Fibroblast of mammary gland (primary cell): ENCODE results near the gene CSNK2B.

Source experiments
- DNase-seq: peaks from one replicate; pipeline ENCODE4 v3.0.0-alpha.2; 2010; ENCODE audit warnings: low read depth
- H3K4me3 ChIP-seq: 2 replicates; pipeline ENCODE4 v1.5.1; 2011; ENCODE audit warnings: low read depth, mild to moderate bottlenecking, low read length, moderate library complexity; ENCODE audit not compliant: control insufficient read depth
- TF ChIP-seq, protein P1 (sequence below): conservative IDR thresholded peaks from 2 replicates; pipeline ENCODE4 v1.5.1; 2011; ENCODE audit warnings: low read depth, low read length, inconsistent platforms; ENCODE audit not compliant: control insufficient read depth, insufficient read depth

The CSNK2B gene

GRCh38 chr6:31622684-31623091, 43.2 kb upstream of the CSNK2B start:
- peak overlapping the region; percentile 97 for H3K4me3 ChIP-seq

DNA sequence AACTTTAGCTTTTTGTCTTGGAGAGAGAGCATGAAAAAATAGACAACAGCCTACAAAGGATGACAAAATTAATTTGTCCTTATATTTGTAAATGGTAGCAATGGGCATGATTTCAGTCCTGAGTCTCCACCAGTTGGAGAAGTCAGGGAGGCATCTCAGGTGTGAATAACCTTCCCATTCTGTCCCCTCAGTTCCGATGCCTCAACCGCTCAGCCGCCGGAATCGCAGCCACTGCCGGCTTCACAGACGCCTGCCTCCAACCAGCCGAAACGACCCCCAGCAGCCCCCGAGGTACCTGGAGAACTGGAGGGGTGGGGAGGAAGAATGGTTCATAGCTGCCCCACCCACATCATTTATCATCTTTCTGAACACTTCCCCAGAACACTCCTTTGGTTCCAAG, 41.8 kb upstream of the CSNK2B start:
- no peak overlapping the region for H3K4me3 ChIP-seq
- TF ChIP-seq, protein P1, sequence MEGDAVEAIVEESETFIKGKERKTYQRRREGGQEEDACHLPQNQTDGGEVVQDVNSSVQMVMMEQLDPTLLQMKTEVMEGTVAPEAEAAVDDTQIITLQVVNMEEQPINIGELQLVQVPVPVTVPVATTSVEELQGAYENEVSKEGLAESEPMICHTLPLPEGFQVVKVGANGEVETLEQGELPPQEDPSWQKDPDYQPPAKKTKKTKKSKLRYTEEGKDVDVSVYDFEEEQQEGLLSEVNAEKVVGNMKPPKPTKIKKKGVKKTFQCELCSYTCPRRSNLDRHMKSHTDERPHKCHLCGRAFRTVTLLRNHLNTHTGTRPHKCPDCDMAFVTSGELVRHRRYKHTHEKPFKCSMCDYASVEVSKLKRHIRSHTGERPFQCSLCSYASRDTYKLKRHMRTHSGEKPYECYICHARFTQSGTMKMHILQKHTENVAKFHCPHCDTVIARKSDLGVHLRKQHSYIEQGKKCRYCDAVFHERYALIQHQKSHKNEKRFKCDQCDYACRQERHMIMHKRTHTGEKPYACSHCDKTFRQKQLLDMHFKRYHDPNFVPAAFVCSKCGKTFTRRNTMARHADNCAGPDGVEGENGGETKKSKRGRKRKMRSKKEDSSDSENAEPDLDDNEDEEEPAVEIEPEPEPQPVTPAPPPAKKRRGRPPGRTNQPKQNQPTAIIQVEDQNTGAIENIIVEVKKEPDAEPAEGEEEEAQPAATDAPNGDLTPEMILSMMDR = no peak

More at GRCh38 chr6:31622684-31623091, 43.2 kb upstream of the CSNK2B start:
- DNase-seq = no peak
- TF ChIP-seq, protein P1 = no peak

GRCh38 chr6:31626952-31627351, 38.9 kb upstream of the CSNK2B start:
- H3K4me3 ChIP-seq = no peak overlapping the region
- DNase-seq = no peak
- TF ChIP-seq, protein P1 = no peak

More for the DNA sequence above, 41.8 kb upstream of the CSNK2B start:
- no peak for DNase-seq

- no peak for DNase-seq
- TF ChIP-seq, protein P1 = no peak
- no peak overlapping the region for H3K4me3 ChIP-seq
Observed at GRCh38 chr6:31627690-31628287, 38.1 kb upstream of the CSNK2B start.

DNA sequence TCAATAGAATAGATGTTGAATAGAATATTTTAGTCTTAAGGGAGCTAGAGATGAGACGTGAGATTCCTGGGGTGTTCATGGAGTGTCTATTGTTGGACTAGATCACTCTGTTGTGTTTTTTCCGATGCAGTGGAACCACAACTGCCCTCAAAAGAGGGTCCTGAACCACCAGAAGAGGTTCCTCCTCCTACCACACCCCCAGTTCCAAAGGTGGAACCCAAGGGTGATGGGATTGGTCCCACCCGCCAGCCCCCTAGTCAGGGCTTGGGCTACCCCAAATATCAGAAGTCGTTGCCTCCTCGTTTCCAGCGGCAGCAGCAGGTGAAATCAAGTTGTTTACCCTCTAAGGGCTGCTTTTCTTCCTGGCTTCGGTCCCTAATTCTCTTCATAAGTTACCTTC, 36.9 kb upstream of the CSNK2B start:
- DNase-seq = no peak
- no peak overlapping the region for H3K4me3 ChIP-seq
- TF ChIP-seq, protein P1 = no peak

GRCh38 chr6:31630177-31630934, 35.5 kb upstream of the CSNK2B start:
- TF ChIP-seq, protein P1 = no peak
- H3K4me3 ChIP-seq = no peak overlapping the region

More at GRCh38 chr6:31630177-31630934, 35.5 kb upstream of the CSNK2B start:
- no peak for DNase-seq
